HG03432 (cell line): ENCODE data around the gene TPTE2.
"Not testable (repeated sequence)": the region's sequence is repeated elsewhere in the genome, so short reads cannot be mapped to it uniquely, and the experiment has no call there.

Experiments
- ATAC-seq: cut with Tn5 transposase; IDR thresholded peaks from one replicate; pipeline ENCODE4 v1.9.1; 2021; ENCODE audit warnings: mild to moderate bottlenecking, moderate library complexity; ENCODE audit not compliant: unreplicated experiment

Gene TPTE2

GRCh38 chr13:19567820-19568534 is 6.6 kb upstream of the TPTE2 start:
- ATAC-seq, result peak; percentile 67

GRCh38 chr13:19561585-19561984 is 253 bp upstream of the TPTE2 start:
- no peak for ATAC-seq

GRCh38 chr13:19560672-19561071 is 660 bp downstream of the TPTE2 start:
- ATAC-seq, result not testable (repeated sequence)

GRCh38 chr13:19559739-19560138 is 1.6 kb downstream of the TPTE2 start:
- ATAC-seq, result not testable (repeated sequence)

GRCh38 chr13:19557287-19557686 is 4.0 kb downstream of the TPTE2 start:
- ATAC-seq, result not testable (repeated sequence)

- ATAC-seq, result peak; percentile 52
These were observed 12.1 kb downstream of the TPTE2 start for GRCh38 chr13:19549245-19549644.

- peak; percentile 71 for ATAC-seq
These were observed 35.7 kb downstream of the TPTE2 start for GRCh38 chr13:19525634-19526033.

GRCh38 chr13:19519049-19519448 is 42.3 kb downstream of the TPTE2 start:
- peak; percentile 70 for ATAC-seq

GRCh38 chr13:19507623-19508022 is 53.7 kb downstream of the TPTE2 start:
- peak; percentile 44 for ATAC-seq

GRCh38 chr13:19460126-19460525 is 101.2 kb downstream of the TPTE2 start:
- ATAC-seq, result not testable (repeated sequence)

GRCh38 chr13:19439056-19439686 is 122.2 kb downstream of the TPTE2 start:
- not testable (repeated sequence) for ATAC-seq

GRCh38 chr13:19437780-19438179 is 123.6 kb downstream of the TPTE2 start:
- not testable (repeated sequence) for ATAC-seq

GRCh38 chr13:19422236-19422635 is 139.1 kb downstream of the TPTE2 start:
- not testable (repeated sequence) for ATAC-seq

GRCh38 chr13:19412494-19412893 is 148.8 kb downstream of the TPTE2 start:
- ATAC-seq, result not testable (repeated sequence)

- not testable (repeated sequence) for ATAC-seq
These were observed 178.4 kb downstream of the TPTE2 start for GRCh38 chr13:19382746-19383511.

- ATAC-seq, result no peak
These were observed 179.2 kb downstream of the TPTE2 start for GRCh38 chr13:19382111-19382510.
